GM10248 (cell line): ENCODE data around the gene API5.

Experiments
- CTCF ChIA-PET: fragments of 300-600 bp; sonication (Branson Sonifier 250); formaldehyde crosslinking; extraction: SDS; loops from one replicate; lab custom pipeline; 2021; ENCODE audit warnings: antibody characterized with exemption; lab: Yijun Ruan, JAX
- POLR2A ChIA-PET: fragments of 350-650 bp; sonication (Branson Sonifier 250); formaldehyde crosslinking; extraction: SDS; loops from one replicate; lab custom pipeline; 2020; ENCODE audit warnings: antibody characterized with exemption; lab: Yijun Ruan, JAX
- DNase-seq: peaks from one replicate; pipeline ENCODE4 v3.0.0; 2012; ENCODE audit errors: extremely low spot score
- CTCF ChIP-seq: IDR thresholded peaks from 2 replicates; pipeline ENCODE4 v1.5.1; 2012; ENCODE audit warnings: mild to moderate bottlenecking, low read depth; ENCODE audit errors: extremely low read depth, missing control alignments, control extremely low read depth

API5 gene

DNA sequence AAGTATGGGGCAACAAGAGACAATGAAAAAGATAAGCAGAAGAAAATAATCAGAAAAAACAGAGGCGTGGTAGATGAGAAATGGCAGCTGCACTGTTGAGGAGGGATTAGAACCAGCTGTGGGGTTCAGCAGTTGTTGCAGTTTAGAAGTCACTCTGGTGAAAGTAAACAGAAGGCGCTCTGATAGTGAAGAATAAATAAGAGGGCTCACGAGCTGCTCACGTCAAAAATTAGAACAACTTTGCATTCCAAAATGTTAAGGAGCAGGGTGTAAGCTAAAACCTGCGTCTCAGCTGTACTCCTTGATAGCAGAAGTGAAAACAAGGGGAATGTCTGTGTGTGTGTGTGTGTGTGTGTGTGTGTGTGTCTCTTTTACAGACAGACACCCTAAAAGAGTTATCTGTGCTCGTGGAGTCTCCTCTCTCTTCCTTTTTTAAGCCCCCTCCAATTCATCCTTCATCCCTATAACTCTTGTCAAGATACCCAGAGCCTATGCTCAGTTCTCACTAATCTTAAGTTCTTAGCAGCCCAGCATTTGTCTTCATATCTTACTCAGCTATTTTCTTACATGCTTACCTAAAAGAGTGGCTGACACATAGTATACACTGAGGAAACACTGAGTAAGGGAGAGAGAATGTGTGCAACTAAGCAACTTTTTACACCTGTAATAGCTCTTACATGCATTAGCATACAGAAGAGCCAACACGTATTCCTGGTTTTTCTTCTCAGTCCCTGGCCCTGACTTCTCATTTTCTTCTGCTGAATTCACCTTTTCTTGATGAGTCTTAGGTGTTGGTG lies 55.8 kb downstream of the API5 start:
- TF ChIP-seq CTCF: no peak
- DNase-seq: peak; percentile 23
- ChIA-PET CTCF (interaction anchor here (0.7 to 2.1 kb wide), 7 partner anchors 9 to 199 kb away, joined by 3 to 12 read pairs (median 5); partner anchors contain the start of gene TTC17), POLR2A (interaction anchor here (1.4 kb wide), 1 partner anchor 9 kb away, joined by 5 read pairs; the partner anchor contains the start of gene TTC17)

- CTCF ChIA-PET: interaction anchor here (0.6 to 1.1 kb wide), 2 partner anchors 9 to 750 kb away, joined by 3 read pairs; no protein-coding TSS in a partner anchor
- POLR2A ChIA-PET: no interaction called here
- TF ChIP-seq CTCF: no peak
- DNase-seq: no peak
Measured at GRCh38 chr11:43376065-43376464, 64.3 kb downstream of the API5 start.

- DNase-seq: no peak
- no peak for TF ChIP-seq CTCF
- CTCF ChIA-PET: interaction anchor here (1.1 kb wide), 1 partner anchor 10 kb away, joined by 3 read pairs; no protein-coding TSS in a partner anchor
- POLR2A ChIA-PET: no interaction called here
Measured at GRCh38 chr11:43376594-43376993, 64.8 kb downstream of the API5 start.

GRCh38 chr11:43377389-43377788 lies 65.6 kb downstream of the API5 start:
- POLR2A ChIA-PET: no interaction called here
- CTCF ChIA-PET: interaction anchor here (1.3 to 1.6 kb wide), 2 partner anchors 11 to 13 kb away, joined by 3 to 12 read pairs; no protein-coding TSS in a partner anchor
- DNase-seq: no peak
- no peak for TF ChIP-seq CTCF

GRCh38 chr11:43378897-43379296 lies 67.1 kb downstream of the API5 start:
- TF ChIP-seq CTCF: no peak
- ChIA-PET CTCF (interaction anchor here (0.9 to 1.6 kb wide), 4 partner anchors 12 to 67 kb away, joined by 3 to 12 read pairs (median 4); partner anchors contain the start of gene API5), POLR2A (no interaction called here)
- DNase-seq: no peak

- no peak for DNase-seq
- ChIA-PET POLR2A (no interaction called here), CTCF (interaction anchor here (0.9 kb wide), 2 partner anchors 11 to 23 kb away, joined by 3 to 4 read pairs; partner anchors contain the start of gene TTC17)
- TF ChIP-seq CTCF: no peak
Measured at GRCh38 chr11:43381802-43382201, 70.0 kb downstream of the API5 start.
